HG03175 (cell line): ENCODE measurements around the gene LGMN.

Source experiments
- ATAC-seq: cut with Tn5 transposase; IDR thresholded peaks from one replicate; pipeline ENCODE4 v1.9.1; 2021; ENCODE audit warnings: mild to moderate bottlenecking, moderate library complexity; ENCODE audit not compliant: unreplicated experiment

Gene LGMN

GRCh38 chr14:92656306-92657081, 91.9 kb downstream of the LGMN start:
- no peak for ATAC-seq

DNA sequence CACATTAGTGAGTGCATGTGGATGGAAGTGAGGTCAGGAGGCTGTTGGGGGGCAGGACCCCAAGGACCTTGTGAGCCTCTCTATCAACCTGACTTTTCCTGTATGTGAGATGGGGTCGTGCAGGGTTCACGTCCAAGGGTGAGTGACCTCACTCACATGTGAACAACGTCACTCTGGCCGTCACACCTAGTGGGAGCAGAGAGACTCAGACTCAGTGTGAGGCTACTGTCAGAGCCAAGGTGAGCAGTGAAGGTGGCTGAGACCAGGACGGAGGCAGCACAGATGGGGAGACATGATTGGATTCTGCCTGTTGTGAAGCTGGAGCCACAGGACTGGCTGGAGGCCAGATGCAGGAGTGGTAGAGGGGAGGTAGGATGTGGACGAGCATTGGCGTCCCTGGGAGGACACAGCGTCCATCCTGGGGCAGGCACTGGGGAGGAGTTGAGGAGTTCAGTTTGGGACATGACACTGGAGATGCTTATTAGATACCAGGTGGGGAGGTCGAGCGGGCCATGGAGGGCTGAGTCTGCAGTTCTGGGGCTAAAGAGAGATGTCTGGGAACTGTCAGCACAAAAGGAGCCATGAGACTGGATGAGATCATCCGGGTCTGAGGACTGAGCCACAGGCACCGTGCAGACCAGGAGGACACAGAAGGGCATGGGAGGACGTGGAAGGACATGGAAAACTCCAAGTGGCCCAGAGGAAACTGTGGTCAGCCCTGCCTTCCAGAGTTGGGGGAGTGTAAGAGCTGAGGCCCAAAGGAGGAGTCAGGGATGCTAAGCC, 92.8 kb downstream of the LGMN start:
- ATAC-seq, result no peak

DNA sequence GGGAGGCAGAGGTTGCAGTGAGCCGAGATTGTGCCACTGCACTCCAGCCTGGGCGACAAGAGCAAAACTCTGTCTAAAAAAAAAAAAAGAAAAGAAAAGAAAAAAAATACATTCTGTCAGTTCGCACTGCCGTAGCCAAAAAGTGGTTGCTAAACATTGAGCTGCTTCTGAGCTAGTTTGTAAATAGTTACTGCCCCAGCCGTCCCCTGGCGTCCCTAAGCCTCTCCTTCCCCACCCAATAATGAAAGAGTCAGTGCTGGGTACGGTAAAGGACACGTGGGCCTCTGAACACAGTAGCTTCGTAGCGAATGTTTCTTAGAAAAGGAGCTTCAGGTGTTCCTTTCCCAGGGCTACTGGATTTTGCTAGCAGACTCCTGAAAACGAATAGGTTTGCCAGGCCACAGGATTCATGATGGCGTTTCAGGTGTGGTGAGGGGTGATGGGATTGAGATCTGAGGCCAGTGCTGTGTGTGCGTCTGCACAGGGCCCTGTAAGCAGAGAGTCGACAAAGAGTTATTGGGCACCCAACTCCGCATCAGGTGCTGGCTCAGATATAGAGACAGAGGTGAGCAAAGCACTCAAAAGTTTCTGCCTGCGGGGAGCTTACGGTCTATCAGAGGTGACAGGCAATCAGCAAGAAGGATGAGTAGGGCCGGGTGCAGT, 94.1 kb downstream of the LGMN start:
- ATAC-seq, result no peak
